Activated effector memory CD4-positive, alpha-beta T cell treated with anti-CD3 and anti-CD28 coated beads, Interleukin-2, amount 50 U/mL, for 16 hours (primary cell): Measurements from ENCODE around the gene NCR3LG1.
"Not testable (repeated sequence)": the region's sequence is repeated elsewhere in the genome, so short reads cannot be mapped to it uniquely, and the experiment has no call there.

Experiments
- DNase-seq: peaks from one replicate; pipeline ENCODE4 v3.0.0-alpha.2; 2020

The NCR3LG1 gene

DNA sequence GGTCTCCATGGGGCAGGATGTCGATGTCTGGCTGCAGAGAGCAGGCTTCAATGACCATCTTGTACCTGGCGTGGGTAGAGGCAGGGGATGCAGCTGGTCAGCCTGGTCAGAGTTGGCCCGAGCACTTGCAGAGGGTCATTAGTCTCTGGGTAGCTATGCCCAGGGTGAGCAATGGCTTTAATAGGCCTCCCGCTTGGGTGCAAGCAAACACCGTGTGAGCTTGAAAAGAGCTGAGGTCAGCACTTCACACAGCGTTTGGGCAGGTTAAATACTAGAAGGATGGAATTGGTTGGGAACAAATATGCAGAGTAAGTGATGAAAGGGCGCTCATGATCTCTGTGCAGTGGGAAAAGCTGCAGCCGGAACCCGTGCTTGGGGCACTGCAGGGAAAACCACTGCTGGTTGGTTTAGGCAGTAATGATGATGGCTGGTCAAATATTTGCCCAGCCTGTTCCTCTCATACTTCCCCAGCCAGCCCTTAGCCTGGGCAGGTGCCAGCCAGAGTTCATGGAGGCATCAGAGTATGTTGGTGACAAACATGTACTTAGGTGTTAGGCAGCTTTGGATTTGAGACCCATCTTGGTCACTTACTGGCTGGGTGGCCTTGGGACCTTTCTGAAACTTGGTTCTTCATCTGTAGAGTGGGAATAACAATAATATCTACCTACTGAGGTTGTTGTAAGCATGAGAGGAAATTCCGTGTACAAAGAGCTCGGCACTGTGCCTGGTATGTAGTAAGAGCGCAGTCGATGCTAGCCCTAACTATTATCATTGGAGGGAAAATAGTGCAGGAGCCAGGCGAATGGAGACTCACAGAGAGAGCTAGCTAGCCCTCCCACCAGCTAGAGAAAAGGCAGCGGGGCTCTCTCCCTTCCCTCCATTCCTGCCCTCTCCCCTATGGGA, 62.1 kb downstream of the NCR3LG1 start:
- no peak for DNase-seq

DNA sequence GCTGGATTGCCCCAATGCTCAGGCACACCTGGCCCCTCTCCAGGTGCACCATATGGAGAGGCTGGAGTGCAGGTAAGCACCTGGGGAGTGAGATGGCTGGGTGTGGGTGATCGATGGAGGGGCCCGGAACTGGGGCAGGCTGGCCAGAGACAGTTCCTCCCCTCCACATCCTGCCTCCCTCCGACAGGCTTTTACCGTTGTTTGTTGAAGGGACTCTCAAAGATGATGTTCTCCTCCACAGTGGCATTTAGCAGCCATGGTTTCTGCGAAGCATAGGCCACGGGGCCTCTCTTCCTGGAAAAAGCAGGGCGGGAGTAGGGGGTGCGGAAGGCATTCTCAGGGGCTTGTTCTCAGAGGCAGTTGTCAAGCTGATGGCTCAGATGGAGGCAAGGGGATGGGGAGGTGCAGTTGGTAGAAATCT, 62.7 kb downstream of the NCR3LG1 start:
- DNase-seq: no peak

DNA sequence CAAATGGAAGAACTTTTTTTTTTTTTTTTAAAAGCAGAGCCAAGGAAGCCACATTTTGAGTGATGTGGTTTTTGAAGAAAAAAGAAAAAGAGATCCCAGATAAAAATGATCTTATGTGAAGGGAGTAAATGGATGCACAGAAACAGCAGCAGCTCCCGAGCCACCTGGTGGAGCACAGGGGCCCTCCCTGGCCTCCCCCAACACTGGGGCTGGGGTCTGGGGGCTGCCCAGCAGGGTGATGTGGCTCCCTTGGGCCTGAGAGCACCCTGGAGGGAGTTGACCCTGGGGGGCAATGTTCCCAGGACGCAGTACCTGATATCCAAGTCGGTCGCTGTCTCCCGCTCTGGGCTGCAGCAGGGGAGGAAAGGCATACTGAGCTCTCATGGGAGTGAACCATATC, 63.4 kb downstream of the NCR3LG1 start:
- DNase-seq: no peak

DNA sequence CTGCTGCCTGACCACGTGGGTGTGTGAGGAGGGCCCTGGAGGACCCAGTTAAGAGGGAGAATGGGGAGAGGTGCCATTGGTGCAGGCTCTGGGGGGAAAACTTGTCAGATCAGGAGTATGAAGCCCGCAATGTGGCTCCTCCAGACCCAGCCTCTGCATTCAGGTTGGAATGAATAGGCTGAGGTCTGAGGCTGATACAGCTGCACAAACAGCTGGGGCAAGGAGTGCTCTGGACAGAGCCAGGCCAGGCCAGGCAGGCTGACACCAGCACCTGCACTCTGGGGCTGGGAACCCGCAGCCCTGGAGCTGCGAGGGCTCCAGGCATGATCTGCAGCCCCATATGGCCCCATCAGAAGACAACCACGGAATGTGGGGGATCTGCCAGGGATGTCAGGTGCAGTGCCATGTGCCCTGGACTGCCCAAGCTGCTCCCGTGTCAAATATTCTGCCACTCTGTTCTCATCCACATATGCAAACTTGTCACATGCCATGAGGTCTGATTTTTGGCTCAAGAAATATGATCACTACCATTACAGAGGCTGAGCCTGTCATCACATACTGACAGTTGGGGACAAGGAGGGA, 64.0 kb downstream of the NCR3LG1 start:
- DNase-seq: no peak

DNA sequence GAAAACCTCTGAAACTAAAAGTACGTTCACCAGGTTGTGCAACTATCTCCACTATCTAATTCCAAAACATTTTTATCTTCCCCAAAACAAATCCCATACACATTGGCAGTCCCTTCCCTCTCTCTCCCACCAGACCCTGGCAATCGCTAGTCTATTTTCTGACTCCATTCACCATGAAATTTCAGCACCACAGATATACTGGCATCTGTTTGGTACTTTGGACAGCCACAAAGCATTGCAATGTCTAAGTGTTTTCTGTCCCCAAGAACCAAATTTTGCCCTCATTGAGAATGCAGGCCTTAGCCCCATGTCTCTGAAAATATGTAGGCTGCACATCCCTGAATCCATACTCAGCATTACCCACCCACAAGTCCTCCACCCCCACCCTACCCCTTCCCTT, 64.9 kb downstream of the NCR3LG1 start:
- no peak for DNase-seq

DNA sequence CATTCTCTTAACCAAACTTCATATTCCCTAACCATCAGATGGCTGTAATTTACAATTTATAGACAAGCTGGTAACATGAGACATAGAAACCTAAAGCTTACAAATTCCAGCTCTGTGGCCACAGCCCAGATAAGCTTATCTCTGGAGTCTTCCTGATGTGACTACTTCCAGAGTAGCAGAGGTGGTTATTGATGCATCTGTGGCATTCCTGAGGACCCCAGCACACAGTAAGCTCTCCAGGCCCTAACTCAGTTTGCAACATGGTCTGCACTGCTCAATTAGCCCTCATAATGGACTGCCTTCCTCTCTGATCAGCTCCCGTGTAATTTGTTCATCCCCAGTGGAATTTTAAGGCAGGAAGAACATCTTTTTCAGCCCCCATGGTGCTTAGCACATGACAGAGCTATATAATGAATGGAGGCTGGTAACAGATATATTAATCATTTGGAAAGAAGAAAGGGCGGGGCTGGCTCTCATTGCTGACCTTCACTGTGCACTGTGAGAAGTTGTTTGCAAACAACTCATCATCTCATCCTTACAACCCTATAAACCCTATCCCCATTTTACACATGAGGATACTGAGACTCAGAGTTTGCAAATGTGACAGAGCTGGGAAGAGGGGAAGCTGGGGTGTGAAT, 67.0 kb downstream of the NCR3LG1 start:
- no peak for DNase-seq

DNA sequence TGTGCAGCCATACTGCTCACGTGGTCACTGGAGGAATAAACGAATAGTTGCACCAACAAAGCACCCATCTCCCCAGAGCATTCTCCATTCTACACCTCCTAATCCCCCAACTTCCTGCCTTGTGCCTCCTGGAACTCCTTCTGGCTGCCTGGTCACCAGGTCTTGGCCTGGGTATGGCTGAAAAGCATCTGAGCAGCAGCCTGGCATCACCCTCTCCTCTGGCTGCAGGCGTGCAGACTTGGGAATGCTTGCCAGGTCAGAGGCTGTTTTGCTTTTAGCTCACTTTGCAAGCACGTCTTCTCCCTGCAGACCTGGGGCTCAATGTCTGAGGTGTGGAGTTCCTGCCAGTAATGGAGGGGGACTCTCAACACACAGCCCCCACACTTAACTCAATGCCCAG, 70.2 kb downstream of the NCR3LG1 start:
- no peak for DNase-seq

DNA sequence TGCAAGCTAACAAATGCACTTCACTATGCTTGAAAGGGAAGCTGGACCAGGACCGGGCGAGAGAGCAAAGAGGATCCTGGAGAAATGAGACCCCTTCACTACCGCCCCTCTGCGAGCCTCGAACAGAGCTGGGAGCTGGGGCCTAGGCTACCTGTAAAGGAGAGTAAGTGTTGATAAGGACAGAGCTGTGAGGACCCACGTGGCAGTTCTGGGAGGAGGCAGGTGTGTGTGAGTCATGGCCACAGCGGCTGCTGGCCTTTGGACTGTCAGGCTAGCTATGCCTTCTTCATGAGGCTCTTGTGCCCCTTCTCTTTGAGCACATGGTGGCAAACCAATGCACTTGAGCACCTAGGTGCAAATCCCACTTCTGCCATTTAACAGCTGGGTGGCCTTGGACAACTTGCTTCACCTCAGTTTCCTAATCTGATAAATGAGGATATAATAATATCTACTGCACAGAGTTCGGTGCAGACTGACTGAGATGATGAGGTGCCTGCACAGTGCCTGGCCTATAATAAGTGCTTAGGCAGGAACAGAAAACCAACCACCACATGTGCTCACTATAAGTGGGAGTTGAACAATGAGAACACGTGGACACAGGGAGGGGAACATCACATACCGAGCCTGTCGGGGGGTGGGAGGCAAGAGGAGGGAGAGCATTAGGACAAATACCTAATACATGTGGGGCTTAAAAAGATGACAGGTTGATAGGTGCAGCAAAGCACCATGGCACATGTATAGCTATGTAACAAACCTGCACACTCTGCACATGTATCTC, 72.1 kb downstream of the NCR3LG1 start:
- DNase-seq: no peak

DNA sequence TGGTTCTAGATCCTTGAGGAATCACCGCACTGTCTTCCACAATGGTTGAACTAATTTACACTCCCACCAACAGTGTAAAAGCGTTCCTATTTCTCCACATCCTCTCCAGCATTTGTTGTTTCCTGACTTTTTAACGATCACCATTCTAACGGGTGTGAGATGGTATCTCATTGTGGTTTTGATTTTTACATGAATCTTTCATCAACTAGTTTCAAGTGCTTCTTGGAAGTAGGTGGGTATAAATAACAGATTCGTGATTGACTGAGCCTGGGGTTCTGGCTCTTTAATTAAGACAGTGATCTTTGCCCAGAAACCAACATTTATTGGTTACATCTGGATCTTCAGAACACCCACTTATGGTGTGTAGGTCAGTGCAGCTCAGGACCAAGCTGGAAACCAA, 74.6 kb downstream of the NCR3LG1 start:
- DNase-seq: not testable (repeated sequence)
